K562 (cell line): ENCODE data around the gene BRSK1. TPM values are rescaled to one million over a fixed set of nuclear protein-coding genes. Genes with fewer than 3 reads are reported as not detected.

Experiments
- BRF1 ChIP-seq: IDR thresholded peaks from 3 replicates; pipeline ENCODE4 v1.6.1; 2011; ENCODE audit warnings: borderline replicate concordance, mild to moderate bottlenecking; ENCODE audit not compliant: insufficient read length; ENCODE audit errors: extremely low read depth
- CBX5 ChIP-seq: IDR thresholded peaks from 2 replicates; pipeline ENCODE4 v1.6.1; 2014; ENCODE audit warnings: low read depth, borderline replicate concordance
- CC2D1A ChIP-seq: fragments of 450-650 bp; IDR thresholded peaks from 2 replicates; pipeline ENCODE4 v1.6.1; 2017; ENCODE audit warnings: mild to moderate bottlenecking
- COPS2 ChIP-seq: fragments of 450-650 bp; conservative IDR thresholded peaks from 2 replicates; pipeline ENCODE4 v1.6.1; 2016; ENCODE audit warnings: mild to moderate bottlenecking, moderate library complexity
- CREM ChIP-seq: IDR thresholded peaks from 2 replicates; pipeline ENCODE4 v1.6.1; 2014; ENCODE audit warnings: antibody characterized with exemption, low read depth
- ERF ChIP-seq: fragments of 450-650 bp; formaldehyde crosslinking; IDR thresholded peaks from 2 replicates; pipeline ENCODE4 v1.4.0; 2020; ENCODE audit warnings: mild to moderate bottlenecking, mixed read lengths
- HEY1 ChIP-seq: fragments of 250-450 bp; sonication (Bioruptor Pico); IDR thresholded peaks from 2 replicates; pipeline ENCODE4 v1.5.0; 2020; ENCODE audit warnings: mild to moderate bottlenecking, moderate library complexity, borderline replicate concordance
- JUND ChIP-seq, 2 experiments: IDR thresholded peaks; 2 replicates in 1 of 2; 3 replicates in 1 of 2; pipeline ENCODE4 v1.6.1; 2011; ENCODE audit warnings: borderline replicate concordance in 2 of 2, low read depth in 2 of 2, low read length in 2 of 2, improper control_type of control experiment in 1 of 2, missing biosample characterization in 1 of 2, missing genetic modification characterization in 1 of 2, missing genetic modification reagents in 1 of 2
- KLF1 ChIP-seq: fragments of 450-650 bp; IDR thresholded peaks from 2 replicates; pipeline ENCODE4 v1.6.1; 2016; ENCODE audit warnings: missing genetic modification characterization, missing compliant biosample characterization
- MYBL2 ChIP-seq, 2 experiments: fragments of 450-650 bp in 1 of 2; sonication (generic) in 1 of 2; formaldehyde crosslinking in 1 of 2; IDR thresholded peaks; 2 replicates each; pipeline versions ENCODE4 v1.6.1 to v1.8.1; 2017 to 2022; ENCODE audit warnings: borderline replicate concordance in 1 of 2, inconsistent platforms in 1 of 2, low read depth in 1 of 2, mild to moderate bottlenecking in 1 of 2, missing genetic modification reagents in 1 of 2, moderate library complexity in 1 of 2
- NR2C2 ChIP-seq, 2 experiments: fragments of 200-800 bp in 1 of 2; sonication (Bioruptor generic) in 1 of 2; sonication (generic) in 1 of 2; formaldehyde crosslinking in 1 of 2; IDR thresholded peaks; 2 replicates each; pipeline versions ENCODE4 v1.6.1 to v1.8.0; 2016 to 2022; ENCODE audit warnings: mild to moderate bottlenecking in 1 of 2, missing compliant biosample characterization in 1 of 2, missing genetic modification characterization in 1 of 2, missing genetic modification reagents in 1 of 2
- POLR3G ChIP-seq: IDR thresholded peaks from 2 replicates; pipeline ENCODE4 v1.6.1; 2011; ENCODE audit not compliant: insufficient read length, insufficient replicate concordance; ENCODE audit errors: extremely low read depth
- RBM25 ChIP-seq: fragments of 200-400 bp; formaldehyde crosslinking; IDR thresholded peaks from 2 replicates; pipeline ENCODE4 v1.6.1; 2018; ENCODE audit warnings: low read length, low read depth, moderate library complexity; ENCODE audit not compliant: severe bottlenecking
- RNF2 ChIP-seq: sonication (generic); IDR thresholded peaks from 2 replicates; pipeline ENCODE4 v1.6.1; 2016
- TAF9B ChIP-seq: fragments of 450-650 bp; IDR thresholded peaks from 2 replicates; pipeline ENCODE4 v1.6.1; 2018; ENCODE audit warnings: mild to moderate bottlenecking; ENCODE audit not compliant: partially characterized antibody
- TRIM24 ChIP-seq, 2 experiments: fragments of 450-650 bp; IDR thresholded peaks; 2 replicates each; pipeline ENCODE4 v1.6.1; 2016
- ZKSCAN8 ChIP-seq: fragments of 200-800 bp; sonication (Bioruptor generic); IDR thresholded peaks from 2 replicates; pipeline ENCODE4 v1.6.1; 2016; ENCODE audit warnings: missing genetic modification characterization, missing compliant biosample characterization
- ZNF134 ChIP-seq: fragments of 250-450 bp; sonication (Bioruptor Pico); conservative IDR thresholded peaks from 2 replicates; pipeline ENCODE4 v1.4.0; 2020
- ZNF592 ChIP-seq: fragments of 450-650 bp; IDR thresholded peaks from 2 replicates; pipeline ENCODE4 v1.6.1; 2017; ENCODE audit warnings: antibody characterized with exemption, mild to moderate bottlenecking
- ZNF655 ChIP-seq: fragments of 250-450 bp; sonication (Bioruptor Pico); IDR thresholded peaks from 2 replicates; pipeline ENCODE4 v1.5.0; 2021
- ZNF699 ChIP-seq: fragments of 250-450 bp; sonication (Bioruptor Pico); IDR thresholded peaks from 2 replicates; pipeline ENCODE4 v1.8.0; 2021; ENCODE audit warnings: mild to moderate bottlenecking, moderate library complexity; ENCODE audit not compliant: insufficient replicate concordance
- ZNF79 ChIP-seq: fragments of 250-450 bp; sonication (Bioruptor Pico); IDR thresholded peaks from 2 replicates; pipeline ENCODE4 v1.4.0; 2020; ENCODE audit warnings: low read depth, mild to moderate bottlenecking, moderate library complexity
- ZZZ3 ChIP-seq: fragments of 450-650 bp; IDR thresholded peaks from 2 replicates; pipeline ENCODE4 v1.6.1; 2016; ENCODE audit warnings: antibody characterized with exemption, mild to moderate bottlenecking, moderate library complexity
- polyA plus RNA-seq, 8 experiments: library from polyadenylated mRNA; depleted of rRNA in 4 of 8; stranded (reverse) in 5 of 8; unstranded in 3 of 8; fragments of >200 nt; fragmentation: Nextera tagmentation in 2 of 8; fragmentation: Illumina TruSeq in 1 of 8; extraction: Ambion mirVana in 2 of 8; extraction: Trizol in 1 of 8; gene quantifications; 2 replicates each; pipeline versions ENCODE4 v1.2.1 to v1.2.3, GENCODE V29; 2011 to 2014; ENCODE audit warnings: inconsistent platforms in 1 of 8, missing spikeins in 1 of 8
- total RNA-seq, 7 experiments: library from RNA; depleted of rRNA in 6 of 7; stranded (reverse); fragments of >200 nt in 6 of 7; fragmentation: Illumina TruSeq in 2 of 7; extraction: Trizol in 2 of 7; gene quantifications; 2 replicates each; pipeline versions ENCODE4 v1.2.1 to v1.2.3, GENCODE V29; 2011 to 2021; ENCODE audit warnings: low replicate concordance in 1 of 7

The BRSK1 gene
- total and polyA plus RNA-seq, 9 of the 15 experiments (the other 6 are each of a cell fraction or from before 2014, with no cell fraction given) = 1.7 to 9.3 (median 3.8) TPM; not detected in 2

- TF ChIP-seq BRF1 (no peak), ZKSCAN8 (CRISPR knock-in tag) (no peak), ZZZ3 (no peak), CREM (peak; percentile 94), POLR3G (no peak), TAF9B (no peak), ZNF134 (CRISPR knock-in tag) (no peak), RBM25 (no peak), ZNF592 (no peak), NR2C2 (CRISPR knock-in tag; IDR thresholded peaks at IDR 0.05) (peak; percentile 95), NR2C2 (tag; IDR thresholded peaks at IDR 0.05) (peak; percentile 99), ERF (peak; percentile 67; the same call in 1 of the 2 replicates), ZNF699 (CRISPR knock-in tag) (no peak), RNF2 (peak; percentile 20; the same call in 1 of the 2 replicates), KLF1 (peak; percentile 79), CBX5 (no peak), MYBL2 (IDR thresholded peaks at IDR 0.05; ENCODE audit: low read depth) (no peak), MYBL2 (CRISPR knock-in tag; IDR thresholded peaks at IDR 0.05; ENCODE audit: borderline replicate concordance) (no peak), ZNF655 (CRISPR knock-in tag) (no peak), HEY1 (CRISPR knock-in tag) (no peak), COPS2 (no peak), TRIM24 (IDR thresholded peaks at IDR 0.05) (peak in 1 of 2 experiments; percentile 78; a peak in 2 of 4 replicates), CC2D1A (peak; percentile 41; the same call in 1 of the 2 replicates), ZNF79 (CRISPR knock-in tag) (no peak), JUND (IDR thresholded peaks at IDR 0.05; ENCODE audit: borderline replicate concordance, low read depth, low read length) (no peak; the same call in 1 of the 2 replicates), JUND (tag; IDR thresholded peaks at IDR 0.05; ENCODE audit: borderline replicate concordance, low read depth, low read length) (no peak)
Observed at GRCh38 chr19:55279770-55280643, 3.8 kb upstream of the BRSK1 start, which contains the start of gene HSPBP1 (continued).
